Right lobe of liver (tissue), 6 donors: ENCODE data around the gene TTC24. TPM values are rescaled to one million over a fixed set of nuclear protein-coding genes. Genes with fewer than 3 reads are reported as not detected.

Experiments
- ATAC-seq, 4 donors: fragments of 200-7000 bp; cut with Tn5 transposase; one replicate each; pipeline ENCODE4 v1.9.1; 2020; ENCODE audit warnings: mild to moderate bottlenecking in 4 of 4, moderate library complexity in 4 of 4
- DNase-seq, 3 donors: peaks; one replicate each; pipeline ENCODE4 v3.0.0-alpha.2; 2020
- H3K27ac ChIP-seq, 3 donors: fragments of 200-600 bp; one replicate each; pipeline ENCODE4 v1.8.0; 2022
- H3K27me3 ChIP-seq, 2 donors: fragments of 200-600 bp; one replicate each; pipeline ENCODE4 v1.8.0; 2022
- H3K36me3 ChIP-seq, 4 donors: fragments of 200-600 bp; sonication (generic) in 1 of 4; one replicate each; pipeline versions ENCODE4 v1.5.1 to v1.8.0; 2017 to 2022; ENCODE audit warnings: control low read depth in 1 of 4
- H3K4me1 ChIP-seq, 4 donors: fragments of 200-600 bp; sonication (generic) in 1 of 4; one replicate each; pipeline versions ENCODE4 v1.5.1 to v1.8.0; 2017 to 2022; ENCODE audit warnings: control low read depth in 1 of 4
- H3K4me3 ChIP-seq, 3 donors: fragments of 200-600 bp; one replicate each; pipeline ENCODE4 v1.8.0; 2022
- H3K9me3 ChIP-seq, 4 donors: fragments of 200-600 bp; sonication (generic) in 1 of 4; one replicate each; pipeline versions ENCODE4 v1.5.1 to v1.8.0; 2017 to 2022; ENCODE audit warnings: control low read depth in 1 of 4
- CTCF ChIP-seq, 4 donors: fragments of 200-600 bp in 3 of 4; fragments of 450-650 bp in 1 of 4; IDR thresholded peaks; one replicate each; pipeline versions ENCODE4 v1.5.1 to v1.8.0; 2016 to 2022; ENCODE audit warnings: antibody characterized with exemption in 4 of 4, mild to moderate bottlenecking in 2 of 4
- POLR2A ChIP-seq: fragments of 450-650 bp; IDR thresholded peaks from one replicate; pipeline ENCODE4 v1.6.1; 2017; ENCODE audit warnings: antibody characterized with exemption, mild to moderate bottlenecking
- WGBS: methylation state at CpG from one replicate; pipeline ENCODE4 v1.1.6; 2018; ENCODE audit warnings: low coverage, low lambda C conversion rate; ENCODE audit not compliant: insufficient coverage; ENCODE audit errors: missing lambda C conversion rate; 5-methylcytosine and 5-hydroxymethylcytosine counted together
- intact Hi-C, 2 donors: fragments of 100-400 bp; cut with DNase I; formaldehyde crosslinking; loops; one replicate each; pipeline versions ENCODE4 v1.11.2 to v1.14.1; 2022
- total RNA-seq, 6 experiments: library from RNA; depleted of rRNA in 2 of 6; stranded (reverse); fragments of >200 nt in 2 of 6; fragmentation: NEBNext Ultra II Directional in 3 of 6; extraction: Animal tissue kit (Norgen Biotek cat#: 25700) in 3 of 6; gene quantifications; one replicate each; pipeline versions ENCODE4 v1.1.0 to v1.2.4, GENCODE V29; 2016 to 2023
- donor health status: DM: no; HTN: yes; CAD: no.
- donor health status: DM: no; HTN: no; CAD: no.
- donor health status: DM: no; HTN: no; CAD: no.
- donor health status: DM: no; HTN: yes; CAD: no.
- donor health status: DM: no; HTN: yes; CAD: no.

Gene TTC24
- total RNA-seq, 6 experiments from 2014 or later: 0.31 TPM; not detected in 5

- TF ChIP-seq CTCF (IDR thresholded peaks at IDR 0.05) (no peak), POLR2A (no peak)
Observed at GRCh38 chr1:156596426-156596825, 16.9 kb downstream of the TTC24 start.

GRCh38 chr1:156598125-156598524 lies 18.6 kb downstream of the TTC24 start:
- intact Hi-C loops: no loop called here
- ATAC-seq (no peak), DNase-seq (no peak)
- TF ChIP-seq POLR2A: no peak
- TF ChIP-seq CTCF (IDR thresholded peaks at IDR 0.05): no peak
- WGBS: 87% methylated on average over 3 of the region's 5 CpGs
- peaks cover 0 to 26% (median 0%) of the 10 kb centered on the region in 4 donors for H3K36me3 ChIP-seq
- H3K27me3 ChIP-seq: no peaks in the 10 kb centered on the region
- H3K4me3 ChIP-seq: no peak overlapping the region
- no peak overlapping the region for H3K27ac ChIP-seq
- peaks cover 0 to 17% (median 3%) of the 10 kb centered on the region in 4 donors for H3K4me1 ChIP-seq
- no peaks in the 10 kb centered on the region for H3K9me3 ChIP-seq

More at GRCh38 chr1:156596426-156596825, 16.9 kb downstream of the TTC24 start:
- WGBS: 100% methylated on average over 3 of the region's 3 CpGs
- Histone ChIP-seq H3K36me3 (peaks cover 0 to 26% (median 0%) of the 10 kb centered on the region in 4 donors), H3K4me3 (no peak overlapping the region), H3K4me1 (peaks cover 0 to 11% (median 3%) of the 10 kb centered on the region in 4 donors), H3K27ac (no peak overlapping the region), H3K27me3 (no peaks in the 10 kb centered on the region), H3K9me3 (no peaks in the 10 kb centered on the region)
- no peak for ATAC-seq
- intact Hi-C loops: no loop called here
- DNase-seq: no peak

- no peak overlapping the region for H3K4me3 ChIP-seq
- TF ChIP-seq POLR2A: no peak
- no peak for TF ChIP-seq CTCF (IDR thresholded peaks at IDR 0.05)
- DNase-seq: no peak
- H3K9me3 ChIP-seq: no peaks in the 10 kb centered on the region
- peaks cover 0 to 26% (median 0%) of the 10 kb centered on the region in 4 donors for H3K36me3 ChIP-seq
- peaks cover 0 to 17% (median 3%) of the 10 kb centered on the region in 4 donors for H3K4me1 ChIP-seq
- no peak for ATAC-seq
- no peaks in the 10 kb centered on the region for H3K27me3 ChIP-seq
- no peak overlapping the region for H3K27ac ChIP-seq
- intact Hi-C loops: no loop called here
- WGBS: 96% methylated on average over 4 of the region's 4 CpGs
Observed at GRCh38 chr1:156598731-156599432, 19.4 kb downstream of the TTC24 start.

- no peak for TF ChIP-seq CTCF (IDR thresholded peaks at IDR 0.05)
- Histone ChIP-seq H3K4me3 (no peak overlapping the region), H3K9me3 (no peaks in the 10 kb centered on the region), H3K27ac (no peak overlapping the region), H3K27me3 (no peaks in the 10 kb centered on the region), H3K4me1 (peaks cover 0 to 17% (median 3%) of the 10 kb centered on the region in 4 donors), H3K36me3 (peaks cover 0 to 20% (median 0%) of the 10 kb centered on the region in 4 donors)
- 50% methylated on average over 2 of the region's 3 CpGs for WGBS
- no peak for DNase-seq
- peak in 1 of 4 donors; percentile 32 for ATAC-seq
- intact Hi-C loops: loop anchor here in 1 of 2 donors (10.0 kb wide), 1 partner anchor 135 kb away; no protein-coding TSS in a partner anchor
Observed at GRCh38 chr1:156599811-156600210, 20.3 kb downstream of the TTC24 start.
